Transverse colon (tissue), 4 donors: ENCODE data around the gene COG2. TPM values are rescaled to one million over a fixed set of nuclear protein-coding genes. Genes with fewer than 3 reads are reported as not detected.

Experiments used
- DNase-seq: peaks from one replicate; pipeline ENCODE4 v3.0.0-alpha.2; 2019
- H3K27ac ChIP-seq, 4 donors: fragments of 200-600 bp; sonication (generic); 2 replicates each; pipeline ENCODE4 v1.5.1; 2016 to 2018; ENCODE audit warnings: inconsistent platforms in 4 of 4
- H3K27me3 ChIP-seq: fragments of 200-600 bp; sonication (generic); 2 replicates; pipeline ENCODE4 v1.5.1; 2017; ENCODE audit warnings: inconsistent platforms
- H3K36me3 ChIP-seq, 4 donors: fragments of 200-600 bp; sonication (generic); 2 replicates each; pipeline ENCODE4 v1.5.1; 2017 to 2019; ENCODE audit warnings: inconsistent platforms in 4 of 4
- H3K4me1 ChIP-seq, 4 donors: fragments of 200-600 bp; sonication (generic); 2 replicates each; pipeline ENCODE4 v1.5.1; 2017 to 2020; ENCODE audit warnings: inconsistent platforms in 4 of 4
- H3K4me3 ChIP-seq, 4 donors: fragments of 200-600 bp; sonication (generic); 1 replicate in 1 of 4; 2 replicates in 3 of 4; pipeline versions ENCODE4 v1.5.1 to v1.6.1; 2017 to 2019; ENCODE audit warnings: inconsistent platforms in 4 of 4
- H3K9me3 ChIP-seq, 2 donors: fragments of 200-600 bp; sonication (generic); 2 replicates each; pipeline ENCODE4 v1.5.1; 2017 to 2019; ENCODE audit warnings: inconsistent platforms in 2 of 2
- CTCF ChIP-seq, 5 experiments: fragments of 200-600 bp in 3 of 5; fragments of 450-650 bp in 2 of 5; sonication (generic) in 3 of 5; IDR thresholded peaks; 1 replicate in 2 of 5; 2 replicates in 3 of 5; pipeline ENCODE4 v1.5.1; 2016 to 2017; ENCODE audit warnings: antibody characterized with exemption in 5 of 5, inconsistent platforms in 3 of 5, mild to moderate bottlenecking in 2 of 5, moderate library complexity in 1 of 5
- EP300 ChIP-seq: sonication (generic); formaldehyde crosslinking; IDR thresholded peaks from one replicate; pipeline ENCODE4 v1.6.1; 2017; ENCODE audit warnings: antibody characterized with exemption, low read depth
- POLR2A ChIP-seq: fragments of 450-650 bp; IDR thresholded peaks from one replicate; pipeline ENCODE4 v1.6.1; 2016; ENCODE audit warnings: antibody characterized with exemption, mild to moderate bottlenecking, moderate library complexity
- POLR2AphosphoS5 ChIP-seq, 3 donors: sonication (generic); formaldehyde crosslinking; IDR thresholded peaks; one replicate each; pipeline ENCODE4 v1.6.1; 2016; ENCODE audit warnings: antibody characterized with exemption in 3 of 3
- WGBS, 2 donors: methylation state at CpG; one replicate each; pipeline ENCODE4 v1.1.5; 2018; ENCODE audit warnings: low coverage in 1 of 2; 5-methylcytosine and 5-hydroxymethylcytosine counted together
- in situ Hi-C, 4 donors: fragments of 200-750 bp; cut with MboI; loops; one replicate each; pipeline versions ENCODE4 v1.15.0 to v1.15.1; 2017; ENCODE audit warnings: low sequenced_read_pairs in 3 of 4, low pct_ligation_motif_present in 1 of 4, low pct_unique_long_range_greater_than_20kb in 1 of 4
- intact Hi-C: fragments of 100-400 bp; cut with DNase I; formaldehyde crosslinking; loops from one replicate; pipeline ENCODE4 v1.15.1; 2023; ENCODE audit warnings: low total_unique reads
- total RNA-seq, 4 donors: library from RNA; depleted of rRNA; stranded (reverse); fragments of >200 nt; gene quantifications; one replicate each; pipeline ENCODE4 v1.1.0, GENCODE V29; 2016

COG2 gene
- total RNA-seq, 4 donors from 2014 or later, result 14.3 to 43.3 (median 29.2) TPM

DNA sequence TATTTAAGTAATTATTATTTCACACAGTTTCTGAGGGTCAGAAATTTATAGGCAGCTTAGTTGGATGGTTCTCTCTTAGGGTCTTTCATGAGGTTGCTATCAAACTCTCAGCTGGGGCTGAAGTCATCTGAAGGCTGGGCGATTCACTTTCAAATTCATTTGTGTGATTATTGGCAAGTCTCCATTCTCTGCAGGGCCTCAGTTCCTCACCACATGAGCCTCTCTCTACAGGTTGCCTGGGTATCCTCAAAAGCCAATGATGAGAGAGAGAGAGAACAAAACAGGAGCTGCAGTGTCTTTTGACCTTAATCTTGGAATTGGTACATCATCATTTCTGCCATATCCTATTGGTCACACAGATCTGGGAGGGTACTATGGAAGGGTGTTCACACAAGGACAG lies 29.6 kb upstream of the COG2 start:
- Histone ChIP-seq H3K9me3 (no peaks in the 10 kb centered on the region), H3K36me3 (no peaks in the 10 kb centered on the region), H3K27ac (no peak overlapping the region), H3K4me1 (peaks cover 0 to 6% (median 0%) of the 10 kb centered on the region in 4 donors), H3K4me3 (no peak overlapping the region), H3K27me3 (no peaks in the 10 kb centered on the region)
- in situ Hi-C loops, result no loop called here
- TF ChIP-seq CTCF (IDR thresholded peaks at IDR 0.05) (no peak), POLR2AphosphoS5 (IDR thresholded peaks at IDR 0.05) (no peak), POLR2A (no peak), EP300 (no peak)
- WGBS, 2 donors, result 70% methylated on average over 1 of the region's 1 CpG; no CpG with 5 or more reads in 1 of the 2 donors
- no peak for DNase-seq
- intact Hi-C loops, result no loop called here

DNA sequence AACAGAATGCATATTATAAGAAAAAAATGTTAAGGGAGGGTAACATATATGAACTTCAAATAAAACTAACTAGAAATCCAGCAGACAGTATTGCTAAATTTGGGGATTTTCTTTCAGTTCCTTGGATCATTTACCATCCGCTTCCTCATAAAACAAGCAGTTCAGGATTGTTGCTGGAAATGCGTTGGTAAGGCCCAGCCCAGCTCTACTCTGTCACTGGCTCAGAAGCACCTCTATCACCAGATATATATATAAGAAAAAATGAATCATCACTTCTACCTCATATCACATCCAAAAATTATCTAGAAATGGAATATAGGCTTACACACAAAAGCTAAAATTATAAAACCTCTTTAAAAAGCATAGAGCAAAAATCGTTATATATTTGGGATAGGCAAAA lies 28.2 kb upstream of the COG2 start:
- DNase-seq, result no peak
- no peak overlapping the region for H3K4me3 ChIP-seq
- H3K4me1 ChIP-seq, result peaks cover 0 to 2% (median 0%) of the 10 kb centered on the region in 4 donors
- WGBS, 2 donors, result 82 to 90% methylated on average over 2 to 3 of the region's 3 CpGs
- intact Hi-C loops, result no loop called here
- no peaks in the 10 kb centered on the region for H3K36me3 ChIP-seq
- TF ChIP-seq POLR2AphosphoS5 (IDR thresholded peaks at IDR 0.05) (no peak), EP300 (no peak), POLR2A (no peak), CTCF (IDR thresholded peaks at IDR 0.05) (no peak)
- no peak overlapping the region for H3K27ac ChIP-seq
- in situ Hi-C loops, result no loop called here
- no peaks in the 10 kb centered on the region for H3K9me3 ChIP-seq
- no peaks in the 10 kb centered on the region for H3K27me3 ChIP-seq

DNA sequence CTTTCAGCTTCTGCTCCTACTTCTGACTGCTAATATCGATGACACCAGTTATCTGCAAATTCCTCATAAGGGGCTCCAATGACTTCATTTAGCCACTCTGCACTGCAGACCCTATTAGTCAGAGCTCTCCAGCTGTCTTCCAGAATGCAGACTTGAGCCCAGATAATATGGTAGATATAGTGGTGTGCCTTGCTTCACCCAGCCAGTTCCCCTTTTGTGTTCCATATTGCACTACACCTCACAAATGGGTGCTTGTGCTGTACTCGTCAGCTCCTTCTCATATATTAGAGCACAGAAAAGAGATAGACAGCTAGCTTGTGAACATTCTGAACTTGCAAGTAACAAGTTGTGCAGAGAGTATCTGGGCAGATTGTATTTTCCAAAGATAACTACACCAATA lies 23.7 kb upstream of the COG2 start:
- Histone ChIP-seq H3K27me3 (no peaks in the 10 kb centered on the region), H3K27ac (no peak overlapping the region), H3K4me1 (no peaks in the 10 kb centered on the region), H3K4me3 (no peak overlapping the region), H3K9me3 (no peaks in the 10 kb centered on the region), H3K36me3 (no peaks in the 10 kb centered on the region)
- TF ChIP-seq EP300 (no peak), CTCF (IDR thresholded peaks at IDR 0.05) (no peak), POLR2AphosphoS5 (IDR thresholded peaks at IDR 0.05) (no peak), POLR2A (no peak)
- 88 to 100% methylated on average over 2 of the region's 2 CpGs for WGBS, 2 donors
- intact Hi-C loops, result no loop called here
- in situ Hi-C loops, result no loop called here
- no peak for DNase-seq

DNA sequence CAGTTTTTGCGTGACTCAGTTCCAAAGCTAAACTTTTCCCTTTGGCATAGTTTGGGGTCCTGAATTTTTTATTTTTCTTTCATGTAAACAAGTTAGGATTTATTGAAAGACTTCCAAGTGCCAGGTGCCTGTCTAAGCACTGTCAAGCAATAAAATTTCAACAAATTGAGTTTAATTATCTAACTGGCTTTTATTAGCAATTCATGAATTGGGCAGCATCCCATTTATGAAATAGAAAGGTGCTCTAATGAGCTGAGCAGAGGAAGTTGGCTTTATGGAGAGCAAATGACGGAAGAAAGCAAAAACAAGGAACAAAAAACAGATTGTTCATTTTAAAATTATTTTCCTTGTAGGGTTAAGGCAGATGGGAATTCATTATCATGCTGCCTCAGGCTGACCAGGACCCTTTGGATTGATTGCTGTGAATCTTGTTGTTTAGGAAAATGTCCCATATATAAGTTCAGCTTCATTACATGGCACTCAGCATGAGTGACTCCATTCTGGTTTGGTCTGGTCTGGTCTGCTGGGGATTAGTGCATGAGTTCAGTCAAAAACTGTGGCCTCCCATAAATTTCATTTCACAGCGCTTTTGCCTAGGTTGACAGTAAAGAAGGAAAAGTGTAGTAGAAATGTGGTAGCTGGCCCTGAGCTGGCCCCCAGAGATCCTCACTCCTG lies 21.5 kb upstream of the COG2 start:
- H3K36me3 ChIP-seq, result no peaks in the 10 kb centered on the region
- DNase-seq, result no peak
- in situ Hi-C loops, result no loop called here
- TF ChIP-seq POLR2A (no peak), POLR2AphosphoS5 (IDR thresholded peaks at IDR 0.05) (no peak), EP300 (no peak), CTCF (IDR thresholded peaks at IDR 0.05) (no peak)
- no peaks in the 10 kb centered on the region for H3K4me1 ChIP-seq
- WGBS, 2 donors, result 87 to 88% methylated on average over 3 of the region's 3 CpGs
- H3K27ac ChIP-seq, result no peak overlapping the region
- H3K27me3 ChIP-seq, result no peaks in the 10 kb centered on the region
- intact Hi-C loops, result no loop called here
- no peaks in the 10 kb centered on the region for H3K9me3 ChIP-seq
- H3K4me3 ChIP-seq, result no peak overlapping the region
